GM12878 (cell line): ENCODE results near the gene SNED1. TPM values are rescaled to one million over a fixed set of nuclear protein-coding genes. Genes with fewer than 3 reads are reported as not detected.

Experiments used
- CBX3 ChIP-seq: fragments of 200-600 bp; sonication (generic); IDR thresholded peaks from 2 replicates; pipeline ENCODE4 v1.6.1; 2016; ENCODE audit warnings: low read depth, borderline replicate concordance
- CEBPZ ChIP-seq: fragments of 150-350 bp; IDR thresholded peaks from 2 replicates; pipeline ENCODE4 v1.6.1; 2016; ENCODE audit warnings: low read depth, low read length
- CHD1 ChIP-seq: IDR thresholded peaks from 2 replicates; pipeline ENCODE4 v1.6.1; 2012; ENCODE audit warnings: low read depth, low read length, improper control_type of control experiment
- E2F8 ChIP-seq: fragments of 450-650 bp; IDR thresholded peaks from 2 replicates; pipeline ENCODE4 v1.6.1; 2018; ENCODE audit warnings: mild to moderate bottlenecking, low read depth, moderate library complexity; ENCODE audit not compliant: partially characterized antibody
- IRF4 ChIP-seq: IDR thresholded peaks from 2 replicates; pipeline ENCODE4 v1.6.1; 2011; ENCODE audit warnings: low read depth, low read length
- KDM1A ChIP-seq: fragments of 200-600 bp; sonication (generic); IDR thresholded peaks from 2 replicates; pipeline ENCODE4 v1.6.1; 2016; ENCODE audit warnings: borderline replicate concordance
- NR2C2 ChIP-seq: IDR thresholded peaks from 2 replicates; pipeline ENCODE4 v1.6.1; 2011; ENCODE audit warnings: borderline replicate concordance, low read depth; ENCODE audit not compliant: control insufficient read depth, insufficient read length
- PAX5 ChIP-seq: IDR thresholded peaks from 2 replicates; pipeline ENCODE4 v1.6.1; 2011; ENCODE audit warnings: low read depth, low read length, borderline replicate concordance
- RAD21 ChIP-seq: IDR thresholded peaks from 2 replicates; pipeline ENCODE4 v1.6.1; 2011; ENCODE audit warnings: mild to moderate bottlenecking, low read depth, low read length, moderate library complexity; ENCODE audit not compliant: insufficient read depth
- SMARCA5 ChIP-seq: fragments of 450-650 bp; IDR thresholded peaks from 2 replicates; pipeline ENCODE4 v1.6.1; 2017; ENCODE audit warnings: mild to moderate bottlenecking
- TCF12 ChIP-seq: IDR thresholded peaks from 2 replicates; pipeline ENCODE4 v1.6.1; 2011; ENCODE audit warnings: low read depth, mild to moderate bottlenecking, low read length
- ZBTB33 ChIP-seq: fragments of 450-650 bp; IDR thresholded peaks from 2 replicates; pipeline ENCODE4 v1.6.1; 2017; ENCODE audit warnings: mild to moderate bottlenecking
- ZNF384 ChIP-seq: IDR thresholded peaks from 2 replicates; pipeline ENCODE4 v1.6.1; 2012; ENCODE audit warnings: low read depth, mild to moderate bottlenecking, low read length, improper control_type of control experiment, borderline replicate concordance
- polyA plus RNA-seq, 11 experiments: library from polyadenylated mRNA; depleted of rRNA in 4 of 11; unstranded in 6 of 11; stranded (reverse) in 5 of 11; fragments of >200 nt; fragmentation: Nextera tagmentation in 4 of 11; fragmentation: Illumina TruSeq in 1 of 11; extraction: Ambion mirVana in 4 of 11; extraction: Trizol in 1 of 11; gene quantifications; 1 replicate in 1 of 11; 2 replicates in 10 of 11; pipeline versions ENCODE4 v1.2.1 to v1.2.3, GENCODE V29; 2011 to 2016; ENCODE audit warnings: inconsistent platforms in 2 of 11, missing spikeins in 2 of 11, low read depth in 1 of 11
- total RNA-seq, 4 experiments: library from RNA; depleted of rRNA in 3 of 4; stranded (reverse); fragments of >200 nt in 3 of 4; fragmentation: Illumina TruSeq in 1 of 4; extraction: Trizol in 1 of 4; gene quantifications; 2 replicates each; pipeline versions ENCODE4 v1.2.1 to v1.2.3, GENCODE V29; 2013 to 2021

The SNED1 gene
- total and polyA plus RNA-seq, 10 of the 15 experiments (the other 5 are each of a cell fraction or from before 2014, with no cell fraction given), result 0.05 to 8.4 (median 3.0) TPM

GRCh38 chr2:241074065-241074818 is 75.8 kb downstream of the SNED1 start (continued):
- TF ChIP-seq NR2C2 (no peak), CBX3 (no peak), CEBPZ (no peak), CHD1 (no peak), IRF4 (no peak), RAD21 (no peak), ZBTB33 (no peak), TCF12 (no peak), ZNF384 (no peak), E2F8 (no peak), KDM1A (no peak), PAX5 (no peak), SMARCA5 (no peak)
